Tibial nerve (tissue), 4 donors: ENCODE results near the gene SLC9A2. TPM values are rescaled to one million over a fixed set of nuclear protein-coding genes. Genes with fewer than 3 reads are reported as not detected.

Experiments
- DNase-seq, 2 donors: peaks; one replicate each; pipeline ENCODE4 v3.0.0-alpha.2; 2019; ENCODE audit warnings: low spot score in 2 of 2
- H3K27ac ChIP-seq, 4 donors: fragments of 200-600 bp; sonication (generic) in 3 of 4; one replicate each; pipeline ENCODE4 v1.5.1; 2017 to 2019; ENCODE audit warnings: mild to moderate bottlenecking in 1 of 4
- H3K27me3 ChIP-seq, 2 donors: fragments of 200-600 bp; sonication (generic) in 1 of 2; one replicate each; pipeline versions ENCODE4 v1.5.1 to v1.6.0; 2017 to 2019
- H3K36me3 ChIP-seq, 3 donors: fragments of 200-600 bp; sonication (generic); one replicate each; pipeline ENCODE4 v1.5.1; 2018 to 2019
- H3K4me1 ChIP-seq, 4 donors: fragments of 200-600 bp; sonication (generic) in 3 of 4; one replicate each; pipeline ENCODE4 v1.5.1; 2017 to 2019
- H3K4me3 ChIP-seq, 4 donors: fragments of 200-600 bp; sonication (generic) in 3 of 4; one replicate each; pipeline ENCODE4 v1.5.1; 2017 to 2019; ENCODE audit warnings: mild to moderate bottlenecking in 1 of 4, moderate library complexity in 1 of 4
- H3K9me3 ChIP-seq, 4 donors: fragments of 200-600 bp; sonication (generic) in 3 of 4; one replicate each; pipeline ENCODE4 v1.5.1; 2017 to 2019
- EP300 ChIP-seq, 2 donors: sonication (generic); formaldehyde crosslinking; IDR thresholded peaks; one replicate each; pipeline ENCODE4 v1.6.1; 2017; ENCODE audit warnings: antibody characterized with exemption in 2 of 2, mild to moderate bottlenecking in 1 of 2
- POLR2A ChIP-seq, 2 donors: fragments of 450-650 bp; IDR thresholded peaks; one replicate each; pipeline ENCODE4 v1.6.1; 2017; ENCODE audit warnings: antibody characterized with exemption in 2 of 2, mild to moderate bottlenecking in 2 of 2, moderate library complexity in 2 of 2
- WGBS, 2 donors: methylation state at CpG; one replicate each; pipeline ENCODE4 v1.1.5; 2018; 5-methylcytosine and 5-hydroxymethylcytosine counted together
- total RNA-seq, 4 donors: library from RNA; depleted of rRNA; stranded (reverse); fragments of >200 nt; gene quantifications; one replicate each; pipeline ENCODE4 v1.1.0, GENCODE V29; 2016
- TF ChIP-seq, protein P1 (sequence below), 5 experiments: fragments of 200-600 bp in 3 of 5; fragments of 450-650 bp in 2 of 5; sonication (generic) in 3 of 5; IDR thresholded peaks; one replicate each; pipeline ENCODE4 v1.5.1; 2016 to 2019; ENCODE audit warnings: antibody characterized with exemption in 5 of 5, mild to moderate bottlenecking in 3 of 5, moderate library complexity in 2 of 5

The SLC9A2 gene
- total RNA-seq, 4 donors from 2014 or later = under 0.01 TPM; not detected in 3

DNA sequence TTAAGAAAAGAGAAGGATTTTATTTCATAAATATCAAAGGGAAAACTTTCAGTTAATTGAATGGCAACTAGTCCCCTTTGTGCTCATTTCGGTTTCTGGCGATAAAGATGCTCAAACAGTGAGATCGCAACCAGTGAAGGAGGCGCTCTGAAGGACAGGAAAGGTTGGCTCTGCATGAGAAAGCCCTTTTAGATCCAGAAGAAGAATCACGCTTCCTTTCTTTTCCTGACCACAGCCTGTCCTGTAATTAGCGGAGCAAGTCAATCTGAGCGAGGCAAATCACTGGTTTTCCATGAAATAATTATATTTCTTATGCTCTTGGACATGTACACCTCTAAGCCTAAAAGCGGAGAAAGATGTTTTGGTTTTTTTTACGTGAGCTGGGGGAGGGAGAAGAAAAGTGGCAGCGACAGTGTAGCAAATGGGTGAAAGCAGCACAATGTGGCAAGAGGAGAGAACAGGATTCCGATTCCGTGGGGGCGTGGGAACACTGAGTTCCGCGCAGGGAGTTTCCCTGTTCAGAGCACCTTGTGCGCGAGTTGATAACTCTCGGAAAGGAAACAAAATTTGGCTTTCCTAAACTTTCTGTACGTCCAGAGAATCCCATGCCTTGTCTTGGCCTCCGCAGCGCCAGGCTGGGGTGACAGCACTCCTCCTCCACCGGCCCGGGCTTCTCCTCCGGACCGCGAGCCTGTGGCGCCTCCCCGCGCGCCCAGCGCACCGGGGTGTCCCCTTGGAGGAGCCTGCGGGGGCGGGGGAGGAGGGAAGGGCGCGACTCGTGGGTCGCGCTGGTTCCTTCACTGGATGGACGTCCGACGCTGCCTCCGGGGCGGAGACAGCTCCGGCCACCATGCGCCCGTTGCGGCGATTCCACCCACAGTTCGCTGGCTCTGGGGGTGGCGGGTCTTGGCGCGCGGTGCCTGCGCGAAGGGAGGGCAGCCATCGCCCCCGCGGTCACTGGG is 620 bp upstream of the SLC9A2 start:
- DNase-seq = no peak
- Histone ChIP-seq H3K9me3 (no peaks in the 10 kb centered on the region), H3K36me3 (no peaks in the 10 kb centered on the region), H3K4me3 (peak overlapping the region; percentile 27 to 51 (median 40)), H3K4me1 (peaks cover 0 to 18% (median 11%) of the 10 kb centered on the region in 4 donors), H3K27me3 (peaks cover 0 to 37% of the 10 kb centered on the region in 2 donors), H3K27ac (peak overlapping the region in 1 of 4 donors; percentile 38)
- TF ChIP-seq, protein P1, sequence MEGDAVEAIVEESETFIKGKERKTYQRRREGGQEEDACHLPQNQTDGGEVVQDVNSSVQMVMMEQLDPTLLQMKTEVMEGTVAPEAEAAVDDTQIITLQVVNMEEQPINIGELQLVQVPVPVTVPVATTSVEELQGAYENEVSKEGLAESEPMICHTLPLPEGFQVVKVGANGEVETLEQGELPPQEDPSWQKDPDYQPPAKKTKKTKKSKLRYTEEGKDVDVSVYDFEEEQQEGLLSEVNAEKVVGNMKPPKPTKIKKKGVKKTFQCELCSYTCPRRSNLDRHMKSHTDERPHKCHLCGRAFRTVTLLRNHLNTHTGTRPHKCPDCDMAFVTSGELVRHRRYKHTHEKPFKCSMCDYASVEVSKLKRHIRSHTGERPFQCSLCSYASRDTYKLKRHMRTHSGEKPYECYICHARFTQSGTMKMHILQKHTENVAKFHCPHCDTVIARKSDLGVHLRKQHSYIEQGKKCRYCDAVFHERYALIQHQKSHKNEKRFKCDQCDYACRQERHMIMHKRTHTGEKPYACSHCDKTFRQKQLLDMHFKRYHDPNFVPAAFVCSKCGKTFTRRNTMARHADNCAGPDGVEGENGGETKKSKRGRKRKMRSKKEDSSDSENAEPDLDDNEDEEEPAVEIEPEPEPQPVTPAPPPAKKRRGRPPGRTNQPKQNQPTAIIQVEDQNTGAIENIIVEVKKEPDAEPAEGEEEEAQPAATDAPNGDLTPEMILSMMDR (IDR thresholded peaks at IDR 0.05) = no peak
- no peak for TF ChIP-seq POLR2A (IDR thresholded peaks at IDR 0.05)
- TF ChIP-seq EP300 (IDR thresholded peaks at IDR 0.05) = no peak
- WGBS, 2 donors = 8 to 12% methylated on average over 26 to 32 of the region's 59 CpGs

DNA sequence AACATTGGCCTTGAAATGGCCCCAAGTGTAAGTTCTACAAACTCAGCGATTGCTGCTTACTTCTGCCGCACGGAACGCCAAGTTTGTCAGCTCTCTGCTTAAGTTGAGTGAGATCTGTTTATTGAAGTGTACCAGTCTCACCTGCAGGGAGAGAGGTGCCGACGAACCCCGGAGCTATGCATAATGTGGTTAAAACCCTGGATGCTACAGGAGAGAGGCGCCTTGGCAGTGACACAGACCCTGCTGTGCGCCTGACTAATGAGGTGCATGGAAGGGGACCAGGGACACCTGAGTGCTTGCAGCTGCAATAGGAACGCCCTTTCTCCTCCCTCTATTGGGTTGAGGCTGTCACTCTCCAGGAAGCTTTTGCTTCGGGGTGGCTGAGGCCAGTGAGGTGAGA is 979 bp downstream of the SLC9A2 start:
- no peak for DNase-seq
- Histone ChIP-seq H3K36me3 (no peaks in the 10 kb centered on the region), H3K27ac (peak overlapping the region in 1 of 4 donors; percentile 45), H3K4me1 (peaks cover 0 to 18% (median 11%) of the 10 kb centered on the region in 4 donors), H3K9me3 (no peaks in the 10 kb centered on the region), H3K27me3 (peaks cover 0 to 37% of the 10 kb centered on the region in 2 donors), H3K4me3 (peak overlapping the region in 1 of 4 donors; percentile 37)
- 45 to 46% methylated on average over 11 of the region's 11 CpGs for WGBS, 2 donors
- TF ChIP-seq EP300 (IDR thresholded peaks at IDR 0.05) (no peak), POLR2A (IDR thresholded peaks at IDR 0.05) (no peak)
- TF ChIP-seq, protein P1 (IDR thresholded peaks at IDR 0.05) = no peak

DNA sequence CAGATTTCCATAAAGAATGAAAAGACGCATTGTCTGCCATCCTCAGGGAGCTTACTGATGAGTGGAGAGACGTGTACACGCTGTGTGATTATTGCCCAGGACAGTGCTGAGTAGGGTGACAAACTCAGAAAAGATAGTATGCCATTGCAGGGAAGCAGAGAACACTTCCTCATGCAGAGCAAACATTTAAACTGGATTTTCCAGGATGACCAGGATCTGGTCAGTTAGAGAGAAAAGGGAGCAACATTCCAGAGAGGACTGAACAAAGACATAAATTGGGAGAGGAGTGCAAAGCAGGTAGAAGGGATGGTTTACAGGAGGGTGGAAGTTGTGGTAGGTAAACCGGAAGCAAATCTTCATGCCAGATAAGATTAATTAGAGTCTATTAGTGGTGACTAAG is 2.3 kb downstream of the SLC9A2 start:
- H3K9me3 ChIP-seq = peaks cover 0 to 4% (median 0%) of the 10 kb centered on the region in 4 donors
- peaks cover 0 to 37% of the 10 kb centered on the region in 2 donors for H3K27me3 ChIP-seq
- H3K4me3 ChIP-seq = no peak overlapping the region
- H3K4me1 ChIP-seq = peaks cover 0 to 18% (median 11%) of the 10 kb centered on the region in 4 donors
- DNase-seq = no peak
- TF ChIP-seq EP300 (IDR thresholded peaks at IDR 0.05) = no peak
- TF ChIP-seq, protein P1 (IDR thresholded peaks at IDR 0.05) = no peak
- TF ChIP-seq POLR2A (IDR thresholded peaks at IDR 0.05) = no peak
- H3K36me3 ChIP-seq = no peaks in the 10 kb centered on the region
- 41 to 49% methylated on average over 4 of the region's 4 CpGs for WGBS, 2 donors
- no peak overlapping the region for H3K27ac ChIP-seq

DNA sequence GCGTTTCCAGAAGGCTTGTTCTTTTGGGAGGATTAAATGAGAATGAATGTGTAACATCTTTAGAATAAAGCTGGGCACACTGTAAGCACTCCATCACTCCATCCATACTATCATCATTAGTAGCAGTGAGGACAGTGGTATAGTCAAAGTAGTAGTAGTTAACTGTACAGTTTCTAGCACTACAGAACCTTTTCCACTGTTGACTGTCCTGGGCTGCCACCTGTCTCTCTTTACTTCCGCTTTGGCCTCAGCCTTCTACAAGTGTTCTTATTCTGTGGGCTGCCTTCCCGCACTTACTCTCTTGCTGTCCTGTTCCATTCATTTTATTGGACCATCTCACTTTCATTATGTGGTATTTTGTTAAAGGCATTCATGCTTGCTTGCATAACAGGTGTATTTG is 3.3 kb downstream of the SLC9A2 start:
- no peak overlapping the region for H3K4me3 ChIP-seq
- DNase-seq = no peak
- TF ChIP-seq POLR2A (IDR thresholded peaks at IDR 0.05) (no peak), EP300 (IDR thresholded peaks at IDR 0.05) (no peak)
- TF ChIP-seq, protein P1 (IDR thresholded peaks at IDR 0.05) = no peak
- peaks cover 0 to 4% (median 0%) of the 10 kb centered on the region in 4 donors for H3K9me3 ChIP-seq
- no peak overlapping the region for H3K27ac ChIP-seq
- WGBS, 2 donors = 87 to 88% methylated on average over 3 of the region's 3 CpGs
- H3K4me1 ChIP-seq = peaks cover 0 to 18% (median 11%) of the 10 kb centered on the region in 4 donors
- peaks cover 0 to 37% of the 10 kb centered on the region in 2 donors for H3K27me3 ChIP-seq
- H3K36me3 ChIP-seq = no peaks in the 10 kb centered on the region

DNA sequence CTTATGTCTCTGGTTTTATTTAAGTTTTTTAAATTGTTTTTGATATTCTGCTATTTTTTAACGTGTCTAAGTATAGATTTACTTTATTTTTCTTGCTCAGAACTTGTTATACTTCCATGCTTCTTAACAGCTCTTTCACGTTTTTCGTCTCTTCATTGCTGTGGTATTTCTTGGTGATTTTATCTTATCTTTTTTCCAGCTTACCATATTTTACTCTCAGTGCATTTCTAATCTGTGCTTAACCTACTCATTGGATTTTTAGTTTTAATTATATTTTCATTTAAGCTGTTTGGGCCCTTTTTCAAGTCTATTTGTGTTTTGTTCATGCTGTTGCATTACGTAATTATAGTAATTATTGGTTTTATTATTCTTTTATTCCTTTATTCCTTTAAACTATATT is 11.1 kb downstream of the SLC9A2 start:
- H3K36me3 ChIP-seq = no peaks in the 10 kb centered on the region
- 70 to 76% methylated on average over 4 of the region's 4 CpGs for WGBS, 2 donors
- TF ChIP-seq EP300 (IDR thresholded peaks at IDR 0.05) (no peak), POLR2A (IDR thresholded peaks at IDR 0.05) (no peak)
- TF ChIP-seq, protein P1 (IDR thresholded peaks at IDR 0.05) = no peak

More for the DNA sequence above, 11.1 kb downstream of the SLC9A2 start:
- Histone ChIP-seq H3K9me3 (peaks cover 0 to 4% (median 0%) of the 10 kb centered on the region in 4 donors), H3K4me3 (no peak overlapping the region), H3K27ac (no peak overlapping the region), H3K27me3 (no peaks in the 10 kb centered on the region), H3K4me1 (no peaks in the 10 kb centered on the region)
- DNase-seq = no peak
